Measurements from ENCODE around the gene TUBA4A.
"Not testable (repeated sequence)": the region's sequence is repeated elsewhere in the genome, so short reads cannot be mapped to it uniquely, and the experiment has no call there.

TUBA4A gene

DNA sequence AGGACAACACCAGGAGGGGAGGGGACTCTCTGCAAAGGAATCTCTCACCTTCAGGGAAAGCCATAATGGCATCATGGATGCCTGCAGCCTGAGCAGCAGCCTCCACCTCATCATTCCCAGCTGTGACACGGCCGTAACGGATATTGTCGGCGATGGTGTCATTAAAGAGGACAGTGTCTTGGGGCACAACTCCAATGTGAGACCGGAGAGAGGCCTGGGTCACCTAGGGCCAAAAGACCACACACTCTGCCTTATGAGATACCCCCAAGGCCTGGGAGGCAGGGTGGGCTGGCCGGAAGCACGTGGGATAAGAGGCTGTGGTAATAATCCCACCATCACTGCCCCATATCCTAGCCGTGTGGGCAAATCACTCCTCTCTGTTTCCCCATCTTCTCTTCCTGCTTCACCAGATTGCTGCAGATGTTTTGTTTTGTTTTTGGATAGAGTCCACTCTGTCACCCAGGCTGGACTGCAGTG is 42.8 kb downstream of the TUBA4A start:
- no peak for DNase-seq (ENCODE audit: low spot score)

DNA sequence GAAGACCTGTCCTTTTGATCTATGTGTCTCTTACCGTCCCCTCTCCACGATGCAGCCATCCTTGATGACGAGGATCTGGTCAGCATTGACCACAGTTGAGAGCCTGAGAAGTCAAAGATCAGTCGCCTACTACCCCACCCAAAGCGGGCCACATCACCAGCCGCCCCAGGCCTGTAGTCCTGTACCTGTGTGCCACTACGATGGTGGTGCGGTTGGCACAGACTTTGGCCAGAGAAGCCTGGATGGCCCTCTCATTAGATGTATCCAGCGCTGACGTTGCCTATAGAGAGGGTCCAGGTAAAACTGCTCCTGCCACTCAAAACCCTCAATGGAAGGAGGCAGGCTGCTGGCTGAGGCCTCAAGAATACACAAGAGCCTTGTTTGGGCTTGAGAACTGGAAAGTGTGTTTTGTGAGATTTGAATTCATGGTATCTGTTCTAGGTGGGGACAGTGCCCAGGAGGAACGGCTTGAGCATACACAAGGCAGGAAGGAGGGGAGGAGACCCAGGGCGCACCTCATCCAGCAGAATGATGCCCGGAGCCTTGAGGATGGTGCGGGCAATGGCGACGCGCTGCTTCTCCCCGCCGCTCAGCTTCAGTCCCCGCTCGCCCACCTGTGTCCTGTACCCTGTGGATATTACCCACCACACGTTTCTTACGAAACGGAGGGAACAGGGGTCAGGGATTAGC is 43.4 kb downstream of the TUBA4A start:
- DNase-seq (ENCODE audit: low spot score), result no peak

DNA sequence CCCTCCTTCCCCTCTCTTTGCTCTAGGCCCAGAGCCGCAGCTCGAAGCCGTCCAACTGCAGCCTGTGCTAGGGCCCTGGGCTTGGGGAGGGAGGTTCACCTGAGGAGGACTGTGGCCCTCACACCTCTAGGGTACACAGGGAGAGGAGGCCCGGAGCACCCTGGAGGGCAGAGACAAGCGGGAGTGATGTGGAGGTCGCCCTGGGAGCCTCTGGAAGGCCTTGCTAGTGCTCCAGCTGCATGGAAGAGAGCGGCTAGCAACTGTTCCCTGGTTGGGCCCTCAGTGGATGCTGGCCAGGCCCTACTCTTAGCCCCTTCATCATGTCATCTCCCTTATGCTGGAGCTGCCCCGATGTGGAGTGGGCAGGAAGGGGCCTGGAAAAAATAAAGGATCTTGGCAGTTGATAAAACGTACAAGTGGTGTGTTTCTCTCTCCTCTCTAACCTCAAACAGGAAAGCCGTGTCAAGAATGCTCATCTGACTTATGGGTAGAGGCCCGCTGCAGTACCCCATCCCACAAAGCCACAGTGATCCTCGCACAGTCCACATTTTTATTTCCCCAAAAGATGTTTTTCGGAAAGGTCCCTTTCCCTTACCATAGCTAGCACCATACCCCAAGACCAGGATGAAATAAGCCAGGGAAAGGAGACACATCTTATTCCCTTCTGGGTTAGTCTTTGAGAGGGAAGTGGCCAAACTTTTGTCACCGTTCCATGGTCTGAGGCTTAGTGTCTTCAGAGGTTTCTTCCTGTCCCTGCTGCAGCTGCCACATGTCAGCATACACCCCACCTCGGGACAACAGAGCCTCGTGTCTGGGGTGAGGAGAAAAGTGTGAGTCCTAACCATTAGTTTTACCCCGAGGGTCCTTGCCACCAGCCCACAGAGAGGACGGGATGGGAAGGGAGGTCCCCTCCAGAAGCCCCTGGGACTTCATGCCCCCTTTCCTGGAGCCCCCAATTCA is 44.2 kb downstream of the TUBA4A start:
- no peak for DNase-seq (ENCODE audit: low spot score)

DNA sequence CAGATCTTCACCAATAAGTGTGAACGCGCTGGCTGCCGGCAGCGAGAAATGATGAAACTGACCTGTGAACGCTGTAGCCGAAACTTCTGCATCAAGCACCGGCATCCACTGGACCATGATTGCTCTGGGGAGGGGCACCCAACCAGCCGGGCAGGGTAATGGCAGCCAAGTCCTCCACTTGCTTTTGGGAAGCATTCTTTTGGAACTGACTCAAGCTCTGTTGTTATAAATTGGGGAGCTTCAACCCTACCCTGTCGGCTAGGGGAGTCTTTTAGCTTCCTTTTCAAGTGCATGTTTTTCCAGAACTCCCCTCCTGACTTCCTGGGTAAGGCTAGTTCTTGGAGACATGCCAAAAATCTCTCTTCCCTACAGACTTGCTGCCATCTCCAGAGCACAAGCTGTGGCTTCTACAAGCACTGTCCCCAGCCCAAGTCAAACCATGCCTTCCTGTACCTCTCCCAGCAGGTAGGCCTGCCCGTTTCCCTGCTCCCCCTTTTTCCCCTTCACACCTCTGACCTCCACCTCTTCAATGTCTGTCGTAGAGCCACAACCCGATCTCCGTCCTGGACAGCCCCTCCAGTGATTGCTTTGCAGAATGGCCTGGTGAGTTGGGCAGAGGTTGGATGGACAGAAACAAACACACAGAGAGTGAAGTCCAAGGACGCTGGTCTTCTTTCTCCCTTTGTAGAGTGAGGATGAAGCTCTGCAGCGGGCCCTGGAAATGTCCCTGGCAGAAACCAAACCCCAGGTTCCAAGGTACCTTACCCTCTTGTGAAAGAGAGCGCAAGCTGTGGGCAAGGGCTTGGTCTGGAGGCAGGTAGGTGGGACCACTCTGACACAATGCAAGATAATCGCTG is 45.6 kb downstream of the TUBA4A start:
- DNase-seq (ENCODE audit: low spot score), result peak; percentile 32

DNA sequence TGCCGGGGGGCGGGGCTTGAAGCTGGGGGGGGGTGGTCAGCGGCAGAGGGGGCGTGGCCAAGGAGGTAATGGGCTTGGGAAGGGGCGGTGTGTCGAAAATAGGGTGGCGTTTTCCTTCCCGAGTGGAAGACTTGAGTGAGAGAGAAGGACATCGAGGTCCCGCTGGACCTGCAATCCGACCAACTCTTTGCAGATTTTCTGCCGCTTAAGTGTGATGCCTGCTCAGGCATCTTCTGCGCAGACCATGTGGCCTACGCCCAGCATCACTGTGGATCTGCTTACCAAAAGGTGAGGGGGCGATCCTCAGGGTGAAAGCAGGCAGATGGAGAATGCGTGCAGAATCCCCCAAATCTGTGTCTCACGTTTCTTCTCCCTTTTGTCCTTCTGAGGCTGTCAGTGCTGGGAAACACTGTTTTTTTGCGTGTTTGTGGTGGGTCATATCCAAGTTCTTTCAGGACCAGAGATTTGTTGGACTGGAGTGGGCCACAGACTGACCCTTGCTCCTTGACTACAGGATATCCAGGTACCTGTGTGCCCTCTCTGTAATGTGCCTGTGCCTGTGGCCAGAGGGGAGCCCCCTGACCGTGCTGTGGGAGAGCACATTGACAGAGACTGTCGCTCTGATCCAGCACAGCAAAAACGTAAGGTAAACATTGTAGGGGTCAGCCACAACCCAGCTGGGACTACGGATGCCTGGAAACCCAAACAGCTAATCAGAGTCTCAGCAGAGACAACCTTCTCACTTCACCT is 46.4 kb downstream of the TUBA4A start:
- DNase-seq (ENCODE audit: low spot score), result no peak

DNA sequence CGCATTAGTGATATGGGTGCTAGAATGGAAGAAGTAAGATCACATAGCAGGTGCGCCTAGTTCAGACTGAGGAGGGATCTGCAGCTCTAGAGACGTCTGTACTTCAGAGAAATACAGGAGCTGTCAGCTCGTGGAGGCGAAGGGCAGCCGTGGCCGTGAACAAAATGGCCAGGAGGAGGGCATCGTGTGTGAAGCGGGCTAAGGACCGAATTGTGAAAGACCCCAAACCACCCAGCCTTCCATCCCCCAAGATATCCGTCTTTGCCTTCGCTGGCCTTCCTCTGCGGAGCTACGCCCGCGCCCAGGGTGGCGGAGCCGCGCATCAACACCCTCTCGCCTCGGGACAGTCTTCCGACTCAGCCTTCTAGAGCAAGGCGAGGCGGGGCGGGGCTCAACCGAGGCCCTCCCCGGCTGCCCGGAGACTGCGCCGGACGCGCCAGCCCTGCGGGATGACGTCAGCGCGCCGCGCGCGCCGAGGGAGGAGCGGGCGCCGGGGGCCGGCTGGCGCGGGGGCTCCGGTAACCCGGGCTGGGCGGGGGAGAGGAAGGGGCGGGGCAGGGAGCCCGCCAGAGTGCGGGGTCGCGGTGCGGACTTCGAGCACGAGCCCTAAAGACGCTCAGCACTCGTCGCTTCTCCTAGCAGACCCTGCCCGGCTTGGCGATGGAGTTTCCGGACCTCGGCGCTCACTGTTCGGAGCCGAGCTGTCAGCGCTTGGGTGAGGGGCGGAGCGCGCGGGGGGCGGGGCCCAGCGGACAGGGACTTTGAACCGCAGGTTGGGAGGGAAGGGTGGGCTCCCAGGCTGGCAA is 47.2 kb downstream of the TUBA4A start, which contains the start of gene ZFAND2B:
Gene ZFAND2B (plus strand): TSS at position 455 of the 806 bp plus-strand sequence. CDS start 206 bp downstream, at position 661.
- peak; percentile 99 for DNase-seq (ENCODE audit: low spot score)

DNA sequence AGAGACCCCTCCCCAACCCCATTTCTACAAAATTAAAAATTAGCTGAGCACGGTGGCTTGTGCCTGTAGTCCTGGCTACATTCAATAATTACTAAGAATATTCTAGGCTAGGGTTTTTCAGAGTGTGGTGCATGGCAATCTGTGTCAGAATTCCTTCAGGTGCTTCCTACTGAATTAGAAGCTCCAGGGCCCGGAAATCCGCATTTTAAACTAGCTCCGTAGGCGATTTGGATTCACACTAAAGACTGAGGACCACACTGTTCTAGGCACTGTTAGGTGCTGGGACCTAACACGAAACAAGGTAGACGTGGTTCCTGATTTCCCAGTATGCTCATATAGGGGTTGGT is 47.8 kb downstream of the TUBA4A start:
- DNase-seq (ENCODE audit: low spot score), result no peak

DNA sequence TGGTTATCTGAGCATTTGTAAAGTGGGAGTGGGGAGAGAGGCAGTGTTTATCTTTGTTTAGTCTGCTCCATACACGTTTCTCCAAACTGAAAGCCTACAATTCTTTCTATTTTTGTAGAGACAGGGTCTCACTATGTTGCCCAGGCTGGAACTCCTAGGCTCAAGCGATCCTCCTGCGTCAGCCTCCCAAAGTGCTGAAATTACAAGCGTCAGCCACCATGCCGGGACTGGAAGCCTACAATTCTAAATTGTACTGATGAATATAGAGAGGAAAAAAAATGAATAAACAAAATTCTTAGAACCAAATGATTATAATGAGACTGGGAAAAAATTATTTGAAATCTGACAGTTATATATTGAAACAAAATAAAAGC is 48.6 kb downstream of the TUBA4A start:
- DNase-seq (ENCODE audit: low spot score), result no peak

DNA sequence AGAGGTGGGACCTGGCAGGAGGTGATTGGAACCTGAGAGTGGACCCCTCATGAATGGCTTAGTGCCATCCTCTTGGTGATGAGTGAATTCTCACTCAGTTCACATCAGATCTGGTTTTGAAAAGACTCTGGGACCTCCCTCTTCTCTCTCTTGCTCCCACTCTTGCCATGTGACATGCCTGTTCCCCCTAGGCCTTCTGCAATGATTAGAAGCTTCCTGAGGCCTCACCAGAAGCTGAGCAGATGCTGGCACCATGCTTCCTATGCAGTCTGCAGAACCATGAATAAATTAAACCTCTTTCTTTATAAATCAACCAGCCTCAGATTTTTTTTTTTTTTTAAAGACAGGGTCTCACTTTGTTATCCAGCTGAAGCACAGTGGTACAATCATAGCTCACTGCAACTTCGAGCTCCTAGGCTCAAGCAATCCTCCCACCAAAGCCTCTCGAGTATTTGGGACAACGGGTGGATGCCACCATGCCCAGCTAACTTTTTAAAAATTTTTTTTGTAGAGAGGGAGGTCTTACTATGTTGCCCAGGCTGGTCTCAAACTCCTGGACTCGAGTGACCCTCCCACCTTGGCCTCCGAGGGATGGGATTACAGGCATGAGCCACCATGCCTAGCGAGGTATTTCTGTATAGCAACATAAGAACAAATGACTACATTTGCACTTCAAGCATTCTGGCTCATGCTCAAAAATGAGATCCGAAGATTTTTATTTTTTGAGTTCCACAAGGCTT is 49.1 kb downstream of the TUBA4A start:
- no peak for DNase-seq (ENCODE audit: low spot score)

DNA sequence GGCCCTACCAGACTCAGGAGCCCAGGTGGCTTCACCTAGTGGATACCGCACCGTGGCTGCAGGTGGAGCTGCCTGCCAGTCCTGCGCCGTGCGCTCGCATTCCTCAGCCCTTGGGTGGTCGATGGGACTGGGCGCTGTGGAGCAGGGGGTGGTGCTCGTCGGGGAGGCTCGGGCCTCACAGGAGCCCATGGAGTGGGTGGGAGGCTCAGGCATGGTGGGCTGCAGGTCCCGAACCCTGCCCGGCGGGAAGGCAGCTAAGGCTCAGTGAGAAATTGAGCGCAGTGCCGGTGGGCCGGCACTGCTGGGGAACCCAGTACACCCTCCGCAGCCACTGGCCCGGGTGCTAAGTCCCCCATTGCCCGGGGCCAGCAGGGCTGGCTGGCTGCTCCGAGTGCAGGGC is 52.4 kb downstream of the TUBA4A start:
- not testable (repeated sequence) for DNase-seq (ENCODE audit: low spot score)

DNA sequence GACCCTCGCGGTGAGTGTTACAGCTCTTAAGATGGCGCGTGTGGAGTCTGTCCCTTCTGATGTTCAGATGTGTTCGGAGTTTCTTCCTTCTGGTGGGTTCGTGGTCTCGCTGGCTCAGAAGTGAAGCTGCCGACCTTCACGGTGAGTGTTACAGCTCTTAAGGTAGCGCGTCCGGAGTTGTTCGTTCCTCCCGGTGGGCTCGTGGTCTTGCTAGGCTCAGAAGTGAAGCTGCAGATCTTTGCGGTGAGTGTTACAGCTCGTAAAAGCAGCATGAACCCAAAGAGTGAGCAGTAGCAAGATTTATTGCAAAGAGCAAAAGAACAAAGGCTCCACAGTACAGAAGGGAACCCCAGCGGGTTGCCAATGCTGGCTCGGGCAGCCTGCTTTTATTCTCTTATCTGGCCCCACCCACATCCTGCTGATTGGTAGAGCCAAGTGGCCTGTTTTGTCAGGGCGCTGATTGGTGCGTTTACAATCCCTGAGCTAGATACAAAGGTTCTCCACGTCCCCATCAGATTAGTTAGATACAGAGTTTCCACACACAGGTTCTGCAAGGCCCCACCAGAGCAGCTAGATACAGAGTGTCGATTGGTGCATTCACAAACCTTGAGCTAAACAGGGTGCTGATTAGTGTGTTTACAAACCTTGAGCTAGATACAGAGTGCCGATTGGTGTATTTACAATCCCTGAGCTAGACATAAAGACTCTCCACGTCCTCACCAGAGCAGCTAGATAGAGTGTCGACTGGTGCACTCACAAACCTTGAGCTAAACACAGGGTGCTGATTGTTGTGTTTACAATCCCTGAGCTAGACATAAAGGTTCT is 53.0 kb downstream of the TUBA4A start:
- DNase-seq (ENCODE audit: low spot score), result not testable (repeated sequence)
